CD4-positive, alpha-beta T cell treated with Interleukin-1 beta for 1 hour (primary cell): ENCODE data around the gene ANGPTL5.
"Not testable (repeated sequence)": the region's sequence is repeated elsewhere in the genome, so short reads cannot be mapped to it uniquely, and the experiment has no call there.

Experiments used
- DNase-seq, 2 donors: peaks; one replicate each; pipeline ENCODE4 v3.0.0-alpha.2; 2020 to 2022

Gene ANGPTL5

GRCh38 chr11:101916422-101916821 is at the start of gene ANGPTL5:
Gene ANGPTL5, minus strand, starts transcription at chr11:101916522. Its CDS starts 8,613 bp downstream, at chr11:101907909.
- DNase-seq, result no peak

GRCh38 chr11:101964200-101964599 is 47.9 kb upstream of the ANGPTL5 start:
- DNase-seq, result not testable (repeated sequence)

DNA sequence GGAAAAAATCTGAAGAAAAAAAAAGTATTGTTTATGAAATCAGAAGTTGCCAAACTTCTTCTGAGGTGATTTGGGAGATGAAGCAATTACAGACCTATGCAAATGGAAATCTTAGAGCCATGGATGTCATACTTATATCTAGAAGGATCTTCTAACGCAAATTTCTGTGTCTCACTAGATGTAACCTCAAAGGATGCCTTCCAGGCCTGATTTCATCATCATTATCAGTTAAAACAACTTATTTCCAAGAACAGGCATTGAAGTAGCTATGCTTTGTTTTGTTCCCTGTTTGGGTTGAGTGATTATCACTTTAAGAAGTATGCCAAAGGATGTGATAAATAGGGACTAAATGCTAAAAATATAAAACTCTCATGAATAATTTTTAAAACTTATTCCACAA is 43.9 kb upstream of the ANGPTL5 start:
- DNase-seq, result no peak

- DNase-seq, result no peak
Observed at GRCh38 chr11:101955701-101956100, 39.4 kb upstream of the ANGPTL5 start.

- DNase-seq, result no peak
Observed at GRCh38 chr11:101955278-101955677, 39.0 kb upstream of the ANGPTL5 start.

GRCh38 chr11:101949680-101950220 is 33.4 kb upstream of the ANGPTL5 start:
- DNase-seq, result no peak

DNA sequence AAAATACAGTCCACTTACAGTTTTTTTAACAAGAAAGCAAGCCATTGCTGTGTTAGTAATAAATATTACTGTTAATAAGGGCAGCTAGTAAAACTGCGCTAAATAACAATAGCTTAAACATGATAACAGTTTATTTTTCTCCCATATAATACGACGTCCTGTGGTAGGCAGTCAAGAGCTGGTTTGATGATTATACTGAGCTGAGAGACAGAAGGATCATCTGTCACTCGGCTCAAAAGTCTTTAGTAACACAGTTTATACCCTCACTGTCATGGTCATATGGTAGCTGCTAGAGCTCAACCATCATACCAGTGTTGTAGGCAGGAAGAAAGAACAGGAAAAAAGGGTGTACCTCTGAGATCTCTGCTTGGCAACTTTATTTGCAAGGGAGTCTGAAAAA is 29.1 kb upstream of the ANGPTL5 start:
- DNase-seq, result no peak

GRCh38 chr11:101944923-101945322 is 28.6 kb upstream of the ANGPTL5 start:
- no peak for DNase-seq

DNA sequence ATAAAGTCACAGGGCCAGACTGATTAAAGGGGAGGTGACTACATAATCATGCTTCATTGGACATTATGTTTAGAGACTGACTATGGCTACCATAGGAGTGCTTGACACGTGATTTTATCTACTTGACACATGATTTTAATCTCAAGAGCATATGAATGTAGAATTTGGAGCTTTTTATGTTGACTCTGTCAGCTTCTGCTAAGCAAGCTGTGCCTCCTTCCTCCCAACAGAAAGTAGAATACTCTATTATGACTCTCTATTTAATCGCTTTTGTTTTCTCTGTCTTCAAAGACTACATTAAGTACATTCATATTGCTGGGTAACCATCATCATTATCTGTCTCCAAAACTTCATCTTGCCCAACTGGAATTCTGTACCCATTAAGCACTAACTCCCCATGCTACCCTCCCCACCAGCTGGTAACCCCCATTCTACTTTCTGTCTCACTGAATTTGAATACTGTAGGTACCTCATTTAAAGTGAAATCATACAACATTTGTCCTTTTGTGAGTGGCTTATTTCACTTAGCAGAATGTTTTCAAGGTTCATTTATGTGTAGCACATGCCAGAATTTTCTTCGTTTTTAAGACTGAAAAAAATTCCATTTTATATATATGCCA is 24.7 kb upstream of the ANGPTL5 start:
- DNase-seq, result no peak

GRCh38 chr11:101931692-101932091 is 15.4 kb upstream of the ANGPTL5 start:
- DNase-seq, result no peak

DNA sequence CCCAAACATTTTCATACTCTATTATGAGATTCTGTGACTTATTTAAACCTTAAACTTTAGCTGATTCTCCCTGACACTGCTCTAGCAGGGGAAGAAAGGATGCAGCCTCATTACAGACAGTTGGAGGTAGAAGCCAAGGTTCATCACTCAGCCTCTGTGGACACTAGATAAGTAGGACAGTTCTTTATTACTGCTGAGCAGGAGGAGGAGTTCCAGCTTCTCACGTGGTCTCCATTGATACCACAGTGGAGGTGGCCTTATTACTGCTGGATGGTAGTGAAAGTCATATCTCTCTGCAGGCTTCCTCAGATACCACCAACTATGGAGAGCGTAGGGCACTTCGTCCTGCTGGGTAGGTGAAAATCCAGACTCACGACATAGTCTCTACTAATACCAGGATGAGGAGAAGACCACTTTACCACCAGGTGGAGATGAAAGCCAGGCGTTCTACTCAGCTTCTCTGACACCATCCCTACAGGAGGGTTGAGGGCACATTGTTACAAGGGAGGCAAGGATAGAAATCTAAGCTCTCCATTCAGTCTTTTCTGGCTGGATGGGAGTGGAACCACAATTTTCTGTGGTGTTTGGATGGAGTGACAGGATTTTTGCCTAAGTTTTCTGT is 13.1 kb upstream of the ANGPTL5 start:
- DNase-seq, result no peak

DNA sequence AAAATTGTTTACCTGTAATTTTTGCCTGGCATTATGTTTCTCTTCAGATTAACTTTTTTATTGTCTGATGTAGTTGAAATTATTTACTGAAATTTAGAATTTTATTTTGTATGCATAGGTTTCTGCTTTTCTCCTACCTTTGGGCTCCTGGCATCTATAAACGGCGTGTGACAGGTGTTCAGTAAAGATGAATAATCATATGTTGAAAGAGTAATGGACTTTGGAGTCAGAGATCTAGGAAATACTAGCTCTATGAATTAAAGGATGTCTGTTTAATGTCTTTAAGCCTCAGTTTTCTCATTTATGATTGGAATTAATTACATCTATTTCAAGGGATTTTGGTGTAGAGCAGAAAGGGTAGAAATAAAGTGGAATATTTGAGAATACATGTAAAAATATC is 7.2 kb upstream of the ANGPTL5 start:
- DNase-seq, result no peak

DNA sequence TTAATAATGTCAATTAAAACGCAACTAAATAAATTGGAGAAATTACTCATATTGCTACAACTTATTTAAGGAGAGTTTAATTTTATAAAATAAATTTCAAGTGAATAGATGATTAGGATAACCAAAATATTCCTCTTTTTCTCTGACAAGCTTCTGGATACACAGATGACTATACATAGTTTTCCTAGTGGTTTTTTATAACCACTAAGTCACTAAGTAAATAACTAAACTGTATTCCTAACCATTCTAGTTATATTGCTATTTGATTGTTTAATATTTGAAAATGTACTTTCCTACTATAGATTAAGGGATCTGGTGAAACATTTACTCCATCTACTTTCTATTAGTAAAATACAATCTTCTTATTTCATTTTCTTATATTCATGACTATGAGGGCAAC is 4.7 kb upstream of the ANGPTL5 start:
- DNase-seq, result no peak

GRCh38 chr11:101917226-101917625 is 904 bp upstream of the ANGPTL5 start:
- DNase-seq, result no peak

- peak; percentile 15 to 39 for DNase-seq
Observed at GRCh38 chr11:101915791-101916291, 481 bp downstream of the ANGPTL5 start.

DNA sequence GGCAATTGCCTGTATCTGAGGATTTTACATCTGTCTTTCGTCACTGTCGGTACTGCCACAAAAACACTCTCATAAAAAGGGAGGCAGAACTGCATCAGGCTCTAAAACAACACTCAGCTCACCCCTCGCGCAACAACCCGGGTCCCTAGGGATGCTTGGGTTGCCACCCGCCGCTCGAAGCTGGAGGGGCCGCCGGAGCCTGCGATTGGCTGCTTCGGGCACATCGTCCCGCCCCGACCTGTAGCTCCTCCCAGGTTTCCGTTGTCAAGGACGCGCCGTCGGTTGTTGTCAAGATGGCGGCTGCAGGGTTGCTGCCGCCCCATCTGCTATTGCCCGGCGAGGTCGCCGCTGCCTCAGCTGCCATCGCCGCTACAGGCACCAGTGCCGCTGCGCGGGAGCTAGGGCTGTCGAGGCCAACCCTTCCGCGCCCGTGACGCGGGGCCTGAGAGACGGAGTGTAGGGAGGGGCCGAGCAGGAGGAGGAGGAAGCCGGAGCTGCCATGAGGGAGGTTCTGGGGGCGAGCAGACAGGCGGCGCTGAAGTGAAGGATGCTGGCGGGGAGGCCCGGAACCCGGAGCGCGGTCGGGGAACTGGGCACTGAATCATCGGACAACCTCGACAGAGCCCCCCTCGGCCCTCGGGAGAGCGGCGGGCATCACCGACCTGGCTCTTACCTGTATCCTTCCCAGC is 1.4 kb downstream of the ANGPTL5 start, which contains the start of gene CEP126:
Gene CEP126, plus strand, starts transcription at position 273 of the 689 bp plus-strand sequence. Its CDS starts 275 bp downstream, at position 548.
- peak; percentile 93 to 94 for DNase-seq

DNA sequence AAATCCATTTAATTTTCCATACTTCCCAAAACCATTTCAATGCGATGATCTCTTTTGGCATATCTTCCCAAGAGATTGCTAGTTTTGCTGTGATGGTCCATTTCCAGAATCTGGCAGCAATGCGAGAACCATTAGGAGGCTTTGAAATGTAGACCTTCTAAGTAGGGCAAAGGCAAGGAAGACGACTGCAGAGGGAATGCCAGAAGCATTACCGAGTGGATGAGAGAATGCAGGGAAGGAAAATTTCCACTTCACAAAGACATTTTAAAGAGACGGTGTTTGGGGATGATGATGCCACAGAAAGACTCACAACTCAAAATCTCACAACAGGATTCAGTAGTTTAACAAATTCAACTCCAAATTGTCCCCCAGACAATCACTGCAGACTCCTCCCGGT is 2.0 kb downstream of the ANGPTL5 start:
- DNase-seq, result no peak

GRCh38 chr11:101913656-101914055 is 2.7 kb downstream of the ANGPTL5 start:
- DNase-seq, result no peak

- no peak for DNase-seq
Observed at GRCh38 chr11:101912823-101913284, 3.5 kb downstream of the ANGPTL5 start.

DNA sequence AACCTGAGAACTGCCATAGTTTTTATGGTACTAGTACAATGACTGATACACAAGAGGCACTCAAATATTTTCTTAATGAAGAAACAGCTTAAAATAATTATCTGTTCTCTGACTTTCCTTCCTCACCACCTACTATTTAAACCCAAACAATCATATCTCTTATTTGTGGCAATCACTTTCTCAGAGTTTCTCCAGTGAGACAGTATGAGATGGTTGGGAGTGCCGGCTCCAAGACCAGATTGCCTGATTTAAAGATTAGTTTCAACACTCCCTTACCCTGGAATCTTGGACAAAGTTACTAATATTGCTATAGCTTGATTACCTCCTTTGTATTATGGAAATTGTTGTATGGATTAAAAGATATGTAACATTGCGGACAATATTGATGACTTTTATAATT is 7.2 kb downstream of the ANGPTL5 start:
- no peak for DNase-seq

GRCh38 chr11:101907815-101908214 is 8.5 kb downstream of the ANGPTL5 start:
- DNase-seq, result no peak

DNA sequence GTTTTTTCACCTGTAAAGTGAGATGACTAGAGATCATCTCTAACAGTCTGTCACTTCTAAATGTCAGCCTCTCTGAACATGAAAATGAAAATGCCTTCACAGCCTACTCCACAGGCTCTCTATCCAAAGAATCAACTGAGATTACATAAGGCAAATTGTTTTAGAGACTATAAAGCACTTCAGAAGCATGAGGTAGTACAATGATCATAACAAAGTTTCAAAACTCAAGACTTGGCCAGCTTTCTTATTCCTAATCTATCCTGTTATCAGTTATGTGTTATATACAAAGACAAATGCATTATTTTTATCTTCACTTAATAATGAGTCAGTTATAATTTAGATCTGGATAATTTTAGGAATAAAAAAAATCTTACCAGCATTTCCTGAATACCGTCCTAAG is 21.8 kb downstream of the ANGPTL5 start:
- DNase-seq, result no peak

DNA sequence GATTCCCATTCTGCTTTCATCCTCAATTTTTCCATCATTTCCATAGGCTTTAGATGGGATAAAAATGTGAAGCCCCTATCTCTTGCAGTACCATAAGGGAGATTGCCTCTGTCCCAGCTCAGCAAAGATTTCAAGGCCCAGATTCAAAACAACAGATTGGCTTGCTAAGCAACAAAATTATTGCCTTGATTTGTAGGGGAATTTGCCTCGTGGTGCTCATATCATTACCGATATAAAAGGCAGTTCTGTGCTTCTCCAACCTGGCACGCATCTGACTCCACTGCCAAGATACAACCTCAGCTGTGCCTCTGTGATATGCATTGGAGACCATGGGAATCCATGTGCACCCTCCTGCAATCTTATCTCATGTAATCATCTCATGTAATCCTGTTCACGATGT is 26.6 kb downstream of the ANGPTL5 start:
- DNase-seq, result no peak

DNA sequence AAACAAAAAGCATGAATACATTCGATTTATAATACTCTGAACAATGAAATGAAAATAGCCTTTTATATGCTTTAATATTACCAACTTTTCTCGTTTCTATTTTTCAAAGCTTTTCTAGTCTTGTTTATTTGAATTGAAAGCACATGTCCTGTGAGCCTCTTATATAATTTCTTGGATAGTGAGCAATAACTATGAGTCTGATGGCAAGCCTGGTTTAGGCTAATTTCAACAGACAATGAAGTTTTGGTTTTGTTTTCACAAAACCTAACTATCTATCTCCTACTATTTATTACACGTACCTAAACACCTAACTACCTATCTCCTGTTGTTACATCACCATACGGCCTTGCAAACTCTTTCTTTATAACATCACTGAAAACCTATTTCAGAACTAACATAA is 30.7 kb downstream of the ANGPTL5 start:
- no peak for DNase-seq
